Stomach (tissue), 9 donors: Measurements from ENCODE around the gene SWT1. TPM values are rescaled to one million over a fixed set of nuclear protein-coding genes. Genes with fewer than 3 reads are reported as not detected.

Source experiments
- DNase-seq, 2 donors: peaks; one replicate each; pipeline versions ENCODE4 v3.0.0 to v3.0.0-alpha.2; 2013 to 2019
- H3K27ac ChIP-seq, 5 donors: fragments of 200-600 bp in 4 of 5; sonication (generic) in 4 of 5; one replicate each; pipeline ENCODE4 v1.5.1; 2013 to 2019; ENCODE audit warnings: mild to moderate bottlenecking in 1 of 5, moderate library complexity in 1 of 5
- H3K27me3 ChIP-seq, 3 donors: fragments of 200-600 bp; sonication (generic); one replicate each; pipeline ENCODE4 v1.5.1; 2017 to 2019; ENCODE audit warnings: mixed run types in 1 of 3
- H3K36me3 ChIP-seq, 4 donors: fragments of 200-600 bp; sonication (generic); 1 replicate in 3 of 4; 2 replicates in 1 of 4; pipeline ENCODE4 v1.5.1; 2016 to 2019
- H3K4me1 ChIP-seq, 4 donors: fragments of 200-600 bp; sonication (generic); one replicate each; pipeline ENCODE4 v1.5.1; 2016 to 2019
- H3K4me3 ChIP-seq, 4 donors: fragments of 200-600 bp; sonication (generic) in 3 of 4; one replicate each; pipeline ENCODE4 v1.5.1; 2016 to 2019; ENCODE audit warnings: mild to moderate bottlenecking in 1 of 4
- H3K9me3 ChIP-seq, 4 donors: fragments of 200-600 bp; sonication (generic); one replicate each; pipeline ENCODE4 v1.5.1; 2016 to 2019
- EP300 ChIP-seq: sonication (generic); formaldehyde crosslinking; IDR thresholded peaks from one replicate; pipeline ENCODE4 v1.6.1; 2017; ENCODE audit warnings: antibody characterized with exemption
- POLR2A ChIP-seq, 4 donors: fragments of 450-650 bp; IDR thresholded peaks; one replicate each; pipeline ENCODE4 v1.6.1; 2016; ENCODE audit warnings: antibody characterized with exemption in 4 of 4, control low read depth in 2 of 4, mild to moderate bottlenecking in 1 of 4, moderate library complexity in 1 of 4
- POLR2AphosphoS5 ChIP-seq, 3 donors: sonication (generic); formaldehyde crosslinking; IDR thresholded peaks; one replicate each; pipeline ENCODE4 v1.6.1; 2016; ENCODE audit warnings: antibody characterized with exemption in 3 of 3
- WGBS, 5 donors: extraction: QIAGEN DNeasy Blood & Tissue Kit in 3 of 5; methylation state at CpG; one replicate each; pipeline versions ENCODE4 v1.1.5 to v1.1.7; 2013 to 2018; 5-methylcytosine and 5-hydroxymethylcytosine counted together
- intact Hi-C: fragments of 100-400 bp; cut with DNase I; formaldehyde crosslinking; loops from one replicate; pipeline ENCODE4 v1.15.1; 2023; ENCODE audit warnings: low total_unique reads
- polyA plus RNA-seq, 3 donors: library from polyadenylated mRNA; stranded (reverse); fragments of 200-250 nt; gene quantifications; one replicate each; pipeline ENCODE4 v1.2.3, GENCODE V29; 2013
- total RNA-seq, 5 donors: library from RNA; depleted of rRNA; stranded (reverse); fragments of >200 nt; gene quantifications; one replicate each; pipeline versions ENCODE4 v1.1.0 to v1.2.3, GENCODE V29; 2014 to 2016
- TF ChIP-seq, protein P1 (sequence below), 7 experiments: fragments of 450-650 bp in 4 of 7; fragments of 200-600 bp in 3 of 7; sonication (generic) in 3 of 7; IDR thresholded peaks; one replicate each; pipeline ENCODE4 v1.5.1; 2016 to 2019; ENCODE audit warnings: antibody characterized with exemption in 7 of 7, control low read depth in 2 of 7, mild to moderate bottlenecking in 1 of 7
- donor health status: healthy with polysubstance abuse.
- donor health status: Bipolar disorder and iron deficiency.
- donor health status: healthy.

SWT1 gene
- total and polyA plus RNA-seq, 8 donors = 2.4 to 35.6 (median 7.3) TPM

DNA sequence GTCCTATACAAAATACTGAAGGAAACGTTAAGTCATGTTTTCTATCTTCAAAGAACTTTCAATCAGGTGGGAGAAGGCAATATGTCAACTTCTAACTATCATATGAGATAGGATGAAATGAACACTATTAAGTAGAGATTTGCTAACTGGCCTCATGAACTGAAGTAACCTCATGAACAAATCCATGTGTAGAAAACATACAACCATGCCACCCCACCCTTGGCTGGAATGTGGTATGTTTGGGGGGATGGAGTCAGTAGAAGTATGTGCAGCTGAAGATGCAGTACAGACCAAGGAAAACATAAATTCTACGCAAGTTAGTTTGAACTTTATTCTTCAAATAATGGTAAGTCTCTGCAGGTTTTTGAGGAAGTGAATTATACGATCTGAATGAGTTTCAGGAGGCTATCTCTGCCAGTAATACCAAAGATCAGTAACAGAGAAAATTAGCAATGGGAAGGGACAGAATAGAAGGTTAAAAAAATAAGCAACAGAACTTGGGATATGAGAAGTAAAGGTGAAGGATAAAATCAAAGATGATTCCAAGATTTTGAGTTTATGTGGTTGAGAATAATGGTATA is 4.7 kb upstream of the SWT1 start:
- 58 to 80% (median 60%) methylated on average over 3 of the region's 3 CpGs for WGBS, 5 donors

DNA sequence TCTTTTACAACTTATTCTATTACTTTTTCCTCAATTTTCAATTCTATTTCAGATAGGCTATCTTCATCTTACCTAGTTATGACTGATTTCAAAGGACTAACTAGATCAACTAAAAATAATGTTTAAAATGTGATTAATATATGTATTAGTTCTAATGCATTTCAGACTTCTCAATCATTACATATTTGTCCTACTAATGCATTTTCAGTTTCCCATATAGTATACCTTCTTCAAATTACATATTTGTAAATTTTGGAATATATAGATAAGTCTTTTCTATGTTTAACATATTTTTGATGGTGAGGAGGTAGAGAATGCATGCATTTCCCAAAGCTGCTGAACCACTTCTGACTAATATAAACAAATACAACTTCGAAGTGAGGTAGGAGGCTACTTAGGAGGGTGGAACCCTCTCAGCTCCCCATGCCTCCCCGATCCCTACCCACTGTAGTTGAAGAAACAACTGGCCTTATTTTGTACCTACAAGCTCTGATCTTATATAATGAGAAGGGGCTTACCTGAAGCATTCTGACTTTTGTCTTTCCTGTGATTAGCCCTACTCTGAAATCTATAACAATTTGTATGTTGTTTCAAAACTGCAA is 2.0 kb upstream of the SWT1 start:
- H3K27ac ChIP-seq = peak overlapping the region in 4 of 5 donors; percentile 97 to 100 (median 98)
- WGBS, 5 donors = 18 to 38% (median 18%) methylated on average over 2 of the region's 2 CpGs
- H3K4me1 ChIP-seq = peaks cover 16 to 58% (median 36%) of the 10 kb centered on the region in 4 donors
- peaks cover 0 to 13% (median 13%) of the 10 kb centered on the region in 4 donors for H3K36me3 ChIP-seq
- DNase-seq = peak in 1 of 2 donors; percentile 73
- H3K27me3 ChIP-seq = no peaks in the 10 kb centered on the region
- TF ChIP-seq POLR2AphosphoS5 (IDR thresholded peaks at IDR 0.05) = no peak
- no peak for TF ChIP-seq EP300
- TF ChIP-seq, protein P1, sequence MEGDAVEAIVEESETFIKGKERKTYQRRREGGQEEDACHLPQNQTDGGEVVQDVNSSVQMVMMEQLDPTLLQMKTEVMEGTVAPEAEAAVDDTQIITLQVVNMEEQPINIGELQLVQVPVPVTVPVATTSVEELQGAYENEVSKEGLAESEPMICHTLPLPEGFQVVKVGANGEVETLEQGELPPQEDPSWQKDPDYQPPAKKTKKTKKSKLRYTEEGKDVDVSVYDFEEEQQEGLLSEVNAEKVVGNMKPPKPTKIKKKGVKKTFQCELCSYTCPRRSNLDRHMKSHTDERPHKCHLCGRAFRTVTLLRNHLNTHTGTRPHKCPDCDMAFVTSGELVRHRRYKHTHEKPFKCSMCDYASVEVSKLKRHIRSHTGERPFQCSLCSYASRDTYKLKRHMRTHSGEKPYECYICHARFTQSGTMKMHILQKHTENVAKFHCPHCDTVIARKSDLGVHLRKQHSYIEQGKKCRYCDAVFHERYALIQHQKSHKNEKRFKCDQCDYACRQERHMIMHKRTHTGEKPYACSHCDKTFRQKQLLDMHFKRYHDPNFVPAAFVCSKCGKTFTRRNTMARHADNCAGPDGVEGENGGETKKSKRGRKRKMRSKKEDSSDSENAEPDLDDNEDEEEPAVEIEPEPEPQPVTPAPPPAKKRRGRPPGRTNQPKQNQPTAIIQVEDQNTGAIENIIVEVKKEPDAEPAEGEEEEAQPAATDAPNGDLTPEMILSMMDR (IDR thresholded peaks at IDR 0.05) = no peak
- TF ChIP-seq POLR2A (IDR thresholded peaks at IDR 0.05) = no peak
- intact Hi-C loops = no loop called here
- peak overlapping the region in 3 of 4 donors; percentile 70 to 94 (median 74) for H3K4me3 ChIP-seq
- no peaks in the 10 kb centered on the region for H3K9me3 ChIP-seq

More for the DNA sequence above, 4.7 kb upstream of the SWT1 start:
- intact Hi-C loops = no loop called here
- Histone ChIP-seq H3K36me3 (peaks cover 11 to 40% (median 39%) of the 10 kb centered on the region in 4 donors), H3K27ac (no peak overlapping the region), H3K27me3 (no peaks in the 10 kb centered on the region), H3K9me3 (no peaks in the 10 kb centered on the region), H3K4me1 (peaks cover 11 to 42% (median 25%) of the 10 kb centered on the region in 4 donors), H3K4me3 (no peak overlapping the region)
- TF ChIP-seq EP300 = no peak
- TF ChIP-seq POLR2AphosphoS5 (IDR thresholded peaks at IDR 0.05) = no peak
- no peak for TF ChIP-seq POLR2A (IDR thresholded peaks at IDR 0.05)
- TF ChIP-seq, protein P1 (IDR thresholded peaks at IDR 0.05) = no peak
- peak in 1 of 2 donors; percentile 71 for DNase-seq

DNA sequence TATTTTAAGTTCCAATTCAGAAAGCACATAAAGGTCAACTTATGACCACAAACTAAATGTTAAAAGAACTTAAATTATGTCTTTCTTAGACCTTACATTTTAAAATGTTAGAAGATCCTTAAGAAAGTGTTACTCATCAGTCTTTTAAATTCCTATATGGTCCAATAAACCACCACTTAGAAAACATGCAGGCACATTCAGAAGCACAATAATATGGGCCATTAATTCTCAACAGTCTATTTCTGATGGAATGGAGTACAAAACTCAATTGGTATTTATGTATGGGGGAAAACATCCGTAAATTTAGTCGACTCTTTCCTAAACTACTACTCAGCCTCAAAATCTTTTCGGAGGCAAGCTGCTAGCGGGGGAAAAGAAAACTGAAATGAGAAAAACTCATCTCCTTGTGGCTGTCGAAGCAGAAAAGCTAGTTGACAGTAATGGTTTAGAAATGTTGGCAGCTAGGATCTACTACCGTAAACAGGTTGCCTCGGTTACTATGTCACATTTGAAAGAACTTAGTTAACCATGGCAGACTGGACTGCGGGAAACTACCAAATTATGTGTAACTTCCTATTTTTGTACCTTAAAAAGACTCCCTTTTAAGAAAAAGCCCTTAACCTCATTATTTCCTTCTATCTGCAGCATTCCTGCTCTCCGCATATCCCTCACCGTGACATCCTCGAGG is 1.2 kb upstream of the SWT1 start:
- intact Hi-C loops = no loop called here
- Histone ChIP-seq H3K36me3 (peaks cover 0 to 6% (median 6%) of the 10 kb centered on the region in 4 donors), H3K4me3 (peak overlapping the region; percentile 70 to 94 (median 76)), H3K27ac (peak overlapping the region; percentile 97 to 100 (median 99)), H3K27me3 (no peaks in the 10 kb centered on the region), H3K9me3 (no peaks in the 10 kb centered on the region), H3K4me1 (peaks cover 16 to 58% (median 36%) of the 10 kb centered on the region in 4 donors)
- peak in 1 of 2 donors; percentile 64 for DNase-seq
- WGBS, 5 donors = 3 to 12% (median 7%) methylated on average over 11 of the region's 11 CpGs
- TF ChIP-seq POLR2AphosphoS5 (IDR thresholded peaks at IDR 0.05) (peak in 1 of 3 donors; percentile 4), POLR2A (IDR thresholded peaks at IDR 0.05) (no peak), EP300 (no peak)
- TF ChIP-seq, protein P1 (IDR thresholded peaks at IDR 0.05) = no peak

DNA sequence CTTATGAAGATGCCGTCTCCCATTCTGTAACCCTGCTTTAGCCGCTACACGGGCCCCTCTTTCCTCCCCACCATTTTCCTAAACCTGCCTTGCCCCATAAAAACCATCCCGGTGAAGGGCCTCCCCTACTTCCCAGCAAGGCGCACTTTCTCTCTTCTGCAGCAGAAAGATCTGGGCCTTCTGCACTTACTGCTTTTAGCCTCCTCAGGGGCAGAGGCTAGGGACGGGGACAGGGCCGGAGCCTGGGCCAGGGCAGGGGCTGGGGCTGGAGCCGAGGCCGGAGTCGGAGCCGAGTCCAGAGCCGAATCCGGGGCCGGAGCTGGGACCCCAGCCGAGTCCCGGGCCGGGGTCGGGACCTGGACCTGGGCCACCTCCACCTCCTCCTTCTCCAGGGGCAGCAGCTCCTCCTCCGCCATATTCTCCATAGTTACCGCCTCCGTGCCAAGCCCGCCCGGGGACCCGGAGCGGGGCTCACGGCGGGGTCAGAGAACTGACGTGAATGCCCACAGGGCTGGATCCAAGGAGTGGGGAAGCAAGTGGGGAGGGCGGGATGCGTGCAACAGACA is 596 bp upstream of the SWT1 start:
- peaks cover 16 to 58% (median 36%) of the 10 kb centered on the region in 4 donors for H3K4me1 ChIP-seq
- no peaks in the 10 kb centered on the region for H3K27me3 ChIP-seq
- H3K4me3 ChIP-seq = peak overlapping the region; percentile 70 to 94 (median 76)
- TF ChIP-seq, protein P1 (IDR thresholded peaks at IDR 0.05) = no peak
- TF ChIP-seq POLR2A (IDR thresholded peaks at IDR 0.05) = no peak
- TF ChIP-seq POLR2AphosphoS5 (IDR thresholded peaks at IDR 0.05) = no peak
- TF ChIP-seq EP300 = no peak
- WGBS, 5 donors = 0 to 1% (median 1%) methylated on average over 11 to 30 of the region's 30 CpGs
- no peaks in the 10 kb centered on the region for H3K9me3 ChIP-seq
- H3K27ac ChIP-seq = peak overlapping the region; percentile 97 to 100 (median 99)
- H3K36me3 ChIP-seq = peaks cover 0 to 8% (median 7%) of the 10 kb centered on the region in 4 donors
- intact Hi-C loops = no loop called here
- DNase-seq = peak in 1 of 2 donors; percentile 39
